Aorta (tissue), 5 donors: Measurements from ENCODE around the gene SOX8. TPM values are rescaled to one million over a fixed set of nuclear protein-coding genes. Genes with fewer than 3 reads are reported as not detected.
A peak's percentile ranks its signal among the peaks of the same experiment; 100 is the strongest.

Experiments used
- ATAC-seq: fragments of 200-7000 bp; cut with Tn5 transposase; one replicate; pipeline ENCODE4 v1.9.1; 2022; ENCODE audit warnings: moderate library complexity; ENCODE audit not compliant: low FRiP score
- DNase-seq, 2 donors: peaks; one replicate each; pipeline ENCODE4 v3.0.0-alpha.2; 2020
- H3K27ac ChIP-seq, 2 donors: one replicate each; pipeline ENCODE4 v1.5.1; 2013; ENCODE audit warnings: low read length in 2 of 2, mild to moderate bottlenecking in 2 of 2, moderate library complexity in 2 of 2, control low read depth in 1 of 2, inconsistent platforms in 1 of 2, low read depth in 1 of 2
- H3K27me3 ChIP-seq, 2 donors: one replicate each; pipeline ENCODE4 v1.6.1; 2013; ENCODE audit warnings: control low read depth in 1 of 2, low read length in 1 of 2, mild to moderate bottlenecking in 1 of 2, moderate library complexity in 1 of 2; ENCODE audit not compliant: insufficient read depth in 2 of 2, control insufficient read depth in 1 of 2
- H3K36me3 ChIP-seq, 2 donors: one replicate each; pipeline ENCODE4 v1.6.1; 2013; ENCODE audit warnings: control low read depth in 1 of 2, low read length in 1 of 2, mild to moderate bottlenecking in 1 of 2; ENCODE audit not compliant: insufficient read depth in 2 of 2, control insufficient read depth in 1 of 2
- H3K4me1 ChIP-seq, 2 donors: one replicate each; pipeline ENCODE4 v1.6.1; 2013; ENCODE audit warnings: low read length in 2 of 2, control low read depth in 1 of 2, mild to moderate bottlenecking in 1 of 2, moderate library complexity in 1 of 2; ENCODE audit not compliant: insufficient read depth in 2 of 2, control insufficient read depth in 1 of 2
- H3K4me3 ChIP-seq, 2 donors: one replicate each; pipeline ENCODE4 v1.5.1; 2013; ENCODE audit warnings: low read length in 2 of 2, control low read depth in 1 of 2, mild to moderate bottlenecking in 1 of 2
- H3K9me3 ChIP-seq: one replicate; pipeline ENCODE4 v1.6.1; 2013; ENCODE audit warnings: mild to moderate bottlenecking, low read length; ENCODE audit not compliant: control insufficient read depth
- WGBS, 2 donors: extraction: QIAGEN DNeasy Blood & Tissue Kit; methylation state at CpG; one replicate each; pipeline ENCODE4 v1.1.7; 2013; 5-methylcytosine and 5-hydroxymethylcytosine counted together
- intact Hi-C, 2 donors: fragments of 100-400 bp; cut with DNase I; formaldehyde crosslinking; loops; one replicate each; pipeline versions ENCODE4 v1.14.2 to v1.15.0; 2022
- polyA plus RNA-seq, 2 donors: library from polyadenylated mRNA; stranded (reverse); fragments of 200-250 nt; gene quantifications; one replicate each; pipeline ENCODE4 v1.2.3, GENCODE V29; 2013
- total RNA-seq, 2 donors: library from RNA; stranded (reverse); fragmentation: NEBNext Ultra II Directional; extraction: Animal tissue kit (Norgen Biotek cat#: 25700); gene quantifications; one replicate each; pipeline ENCODE4 v1.2.1, GENCODE V29; 2021
- donor health status: healthy with polysubstance abuse.
- donor health status: Bipolar disorder and iron deficiency.
- donor health status: DM: no; HTN: no; CAD: no.
- donor health status: DM: no; HTN: no; CAD: no.
- donor health status: DM: yes; HTN: yes; CAD: no.

SOX8 gene
- total and polyA plus RNA-seq, 4 donors: 1.0 to 7.0 (median 3.9) TPM

GRCh38 chr16:962901-963814 is 18.4 kb upstream of the SOX8 start:
- DNase-seq (peak in 1 of 2 donors; percentile 67), ATAC-seq (no peak)
- Histone ChIP-seq H3K4me1 (no peaks in the 10 kb centered on the region), H3K36me3 (peaks cover 0 to 1% of the 10 kb centered on the region in 2 donors), H3K27me3 (no peaks in the 10 kb centered on the region), H3K27ac (no peak overlapping the region), H3K4me3 (no peak overlapping the region), H3K9me3 (no peaks in the 10 kb centered on the region)
- intact Hi-C loops: no loop called here
- WGBS, 2 donors: 88 to 91% methylated on average over 23 of the region's 23 CpGs

- DNase-seq: peak in 1 of 2 donors; percentile 67
- intact Hi-C loops: no loop called here
These were observed 17.7 kb upstream of the SOX8 start for GRCh38 chr16:963913-964312.

GRCh38 chr16:964356-965035 is 17.1 kb upstream of the SOX8 start:
- ATAC-seq (no peak), DNase-seq (peak in 1 of 2 donors; percentile 44)
- H3K9me3 ChIP-seq: no peaks in the 10 kb centered on the region
- H3K36me3 ChIP-seq: peaks cover 0 to 1% of the 10 kb centered on the region in 2 donors
- 80 to 86% methylated on average over 27 of the region's 27 CpGs for WGBS, 2 donors
- H3K27me3 ChIP-seq: no peaks in the 10 kb centered on the region
- H3K27ac ChIP-seq: no peak overlapping the region
- intact Hi-C loops: no loop called here
- no peak overlapping the region for H3K4me3 ChIP-seq
- no peaks in the 10 kb centered on the region for H3K4me1 ChIP-seq

More at GRCh38 chr16:963913-964312, 17.7 kb upstream of the SOX8 start:
- Histone ChIP-seq H3K27ac (no peak overlapping the region), H3K27me3 (no peaks in the 10 kb centered on the region), H3K36me3 (peaks cover 0 to 1% of the 10 kb centered on the region in 2 donors), H3K4me1 (no peaks in the 10 kb centered on the region), H3K9me3 (no peaks in the 10 kb centered on the region), H3K4me3 (no peak overlapping the region)
- no peak for ATAC-seq
- WGBS, 2 donors: 72 to 76% methylated on average over 17 of the region's 17 CpGs

- no peak overlapping the region for H3K4me3 ChIP-seq
These were observed 16.6 kb upstream of the SOX8 start for GRCh38 chr16:965036-965395.

GRCh38 chr16:965487-965886 is 16.1 kb upstream of the SOX8 start:
- no peaks in the 10 kb centered on the region for H3K27me3 ChIP-seq
- DNase-seq (peak in 1 of 2 donors; percentile 25), ATAC-seq (no peak)
- no peaks in the 10 kb centered on the region for H3K9me3 ChIP-seq
- peaks cover 0 to 1% of the 10 kb centered on the region in 2 donors for H3K36me3 ChIP-seq
- no peak overlapping the region for H3K4me3 ChIP-seq
- intact Hi-C loops: no loop called here
- no peak overlapping the region for H3K27ac ChIP-seq
- H3K4me1 ChIP-seq: no peaks in the 10 kb centered on the region
- 97 to 99% methylated on average over 4 of the region's 4 CpGs for whole genome bisulfite sequencing, 2 donors

More at GRCh38 chr16:965036-965395, 16.6 kb upstream of the SOX8 start:
- peak in 1 of 2 donors; percentile 64 for DNase-seq
- H3K9me3 ChIP-seq: no peaks in the 10 kb centered on the region
- no peak overlapping the region for H3K27ac ChIP-seq
- intact Hi-C loops: no loop called here
- no peak for ATAC-seq
- no peaks in the 10 kb centered on the region for H3K27me3 ChIP-seq
- no peaks in the 10 kb centered on the region for H3K4me1 ChIP-seq
- 94 to 96% methylated on average over 13 of the region's 13 CpGs for WGBS, 2 donors
- H3K36me3 ChIP-seq: peaks cover 0 to 1% of the 10 kb centered on the region in 2 donors

- Histone ChIP-seq H3K4me3 (no peak overlapping the region), H3K36me3 (peaks cover 0 to 1% of the 10 kb centered on the region in 2 donors), H3K4me1 (no peaks in the 10 kb centered on the region), H3K9me3 (no peaks in the 10 kb centered on the region), H3K27ac (no peak overlapping the region), H3K27me3 (no peaks in the 10 kb centered on the region)
- WGBS, 2 donors: 97 to 100% methylated on average over 17 to 18 of the region's 18 CpGs
- no peak for ATAC-seq
- intact Hi-C loops: no loop called here
- DNase-seq: peak in 1 of 2 donors; percentile 70
These were observed 15.5 kb upstream of the SOX8 start for GRCh38 chr16:966035-966434.

GRCh38 chr16:966505-966904 is 15.1 kb upstream of the SOX8 start:
- WGBS, 2 donors: 96 to 98% methylated on average over 10 of the region's 10 CpGs
- ATAC-seq: no peak
- Histone ChIP-seq H3K4me1 (no peaks in the 10 kb centered on the region), H3K27ac (no peak overlapping the region), H3K27me3 (no peaks in the 10 kb centered on the region), H3K4me3 (no peak overlapping the region), H3K36me3 (peaks cover 0 to 1% of the 10 kb centered on the region in 2 donors), H3K9me3 (no peaks in the 10 kb centered on the region)
- peak in 1 of 2 donors; percentile 59 for DNase-seq
- intact Hi-C loops: no loop called here

- Histone ChIP-seq H3K27me3 (no peaks in the 10 kb centered on the region), H3K4me3 (no peak overlapping the region), H3K27ac (no peak overlapping the region), H3K9me3 (no peaks in the 10 kb centered on the region), H3K36me3 (peaks cover 0 to 1% of the 10 kb centered on the region in 2 donors), H3K4me1 (no peaks in the 10 kb centered on the region)
- intact Hi-C loops: no loop called here
- DNase-seq: no peak
- WGBS, 2 donors: 94 to 95% methylated on average over 20 of the region's 20 CpGs
- ATAC-seq: no peak
These were observed 14.5 kb upstream of the SOX8 start for GRCh38 chr16:967077-967541.
